ENCODE results near the gene PTPRT.

GRCh38 chr20:42532831-42533230, 656.9 kb downstream of the PTPRT start:
- TF ChIP-seq CTCF (conservative IDR thresholded peaks at IDR 0.05; ENCODE audit: low read depth in 2 of 2) (no peak), POLR2AphosphoS5 (IDR thresholded peaks at IDR 0.05; ENCODE audit: low read depth) (no peak), EZH2 (IDR thresholded peaks at IDR 0.05; ENCODE audit: low read depth, unreplicated experiment) (no peak), ETS1 (IDR thresholded peaks at IDR 0.05) (no peak)
